ENCODE results near the gene PDZRN4. TPM values are rescaled to one million over a fixed set of nuclear protein-coding genes. Genes with fewer than 3 reads are reported as not detected.

The PDZRN4 gene
- total and polyA plus RNA-seq, 2 donors (not counting 3 experiments of a cell fraction or from before 2014, with no cell fraction given) = not detected

- H4K20me1 ChIP-seq (replicated peaks; ENCODE audit: control insufficient read depth, extremely low read depth, insufficient read depth, low read length) = no peaks in the 10 kb centered on the region
- no peaks in the 10 kb centered on the region for H3K36me3 ChIP-seq (ENCODE audit: control insufficient read depth in 2 of 2, extremely low read depth in 1 of 2, insufficient read depth in 2 of 2, low read length in 2 of 2)
- ChIA-PET POLR2A (no interaction called here), CTCF (no interaction called here)
- no peak overlapping the region for H3K27ac ChIP-seq (ENCODE audit: insufficient read depth, low read depth, low read length)
- no TSS peak for BruUV-seq (replicated peaks)
- dilution Hi-C loops (cut with MboI; ENCODE audit: extremely low pct_ligation_motif_present, low sequenced_read_pairs) = no loop called here
- no peak for DNase-seq (ENCODE audit: low read depth, low spot score)
- no peaks in the 10 kb centered on the region for H3K9me3 ChIP-seq (replicated peaks; ENCODE audit: control insufficient read depth, insufficient read depth, low read length)
- no peaks in the 10 kb centered on the region for H3K79me2 ChIP-seq (ENCODE audit: control insufficient read depth, insufficient read depth, low read length)
- FAIRE-seq = no peak
- intact Hi-C loops (cut with micrococcal nuclease) = no loop called here
- H3K27me3 ChIP-seq (ENCODE audit: control insufficient read depth in 2 of 2, insufficient read depth in 2 of 2, low read length in 2 of 2) = no peaks in the 10 kb centered on the region
- H3K9ac ChIP-seq (replicated peaks; ENCODE audit: extremely low read depth, insufficient read depth, low read length) = no peak overlapping the region
- TF ChIP-seq JUN (IDR thresholded peaks at IDR 0.05; ENCODE audit: borderline replicate concordance, insufficient read depth, insufficient read length, low read depth) (no peak), FOS (IDR thresholded peaks at IDR 0.05; ENCODE audit: borderline replicate concordance, insufficient read depth, low read length) (no peak), GATA2 (IDR thresholded peaks at IDR 0.05; ENCODE audit: insufficient read depth, insufficient read length, low read depth, low read length) (no peak), EZH2 (IDR thresholded peaks at IDR 0.05; ENCODE audit: borderline replicate concordance, low read depth, low read length, severe bottlenecking) (no peak), POLR2A (IDR thresholded peaks at IDR 0.05; ENCODE audit: low read depth, low read length) (no peak), MAX (IDR thresholded peaks at IDR 0.05; ENCODE audit: insufficient read depth, insufficient read length) (no peak), POLR2AphosphoS5 (IDR thresholded peaks at IDR 0.05; ENCODE audit: insufficient read depth, low read depth, low read length) (no peak), MYC (IDR thresholded peaks at IDR 0.05; ENCODE audit: low read depth, low read length) (no peak)
- TF ChIP-seq, protein P1, sequence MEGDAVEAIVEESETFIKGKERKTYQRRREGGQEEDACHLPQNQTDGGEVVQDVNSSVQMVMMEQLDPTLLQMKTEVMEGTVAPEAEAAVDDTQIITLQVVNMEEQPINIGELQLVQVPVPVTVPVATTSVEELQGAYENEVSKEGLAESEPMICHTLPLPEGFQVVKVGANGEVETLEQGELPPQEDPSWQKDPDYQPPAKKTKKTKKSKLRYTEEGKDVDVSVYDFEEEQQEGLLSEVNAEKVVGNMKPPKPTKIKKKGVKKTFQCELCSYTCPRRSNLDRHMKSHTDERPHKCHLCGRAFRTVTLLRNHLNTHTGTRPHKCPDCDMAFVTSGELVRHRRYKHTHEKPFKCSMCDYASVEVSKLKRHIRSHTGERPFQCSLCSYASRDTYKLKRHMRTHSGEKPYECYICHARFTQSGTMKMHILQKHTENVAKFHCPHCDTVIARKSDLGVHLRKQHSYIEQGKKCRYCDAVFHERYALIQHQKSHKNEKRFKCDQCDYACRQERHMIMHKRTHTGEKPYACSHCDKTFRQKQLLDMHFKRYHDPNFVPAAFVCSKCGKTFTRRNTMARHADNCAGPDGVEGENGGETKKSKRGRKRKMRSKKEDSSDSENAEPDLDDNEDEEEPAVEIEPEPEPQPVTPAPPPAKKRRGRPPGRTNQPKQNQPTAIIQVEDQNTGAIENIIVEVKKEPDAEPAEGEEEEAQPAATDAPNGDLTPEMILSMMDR (IDR thresholded peaks at IDR 0.05; ENCODE audit: extremely low read depth in 1 of 2, insufficient read depth in 1 of 2, low read depth in 1 of 2, low read length in 2 of 2) = no peak
- H2AFZ ChIP-seq (ENCODE audit: low read depth, low read length) = no peak overlapping the region
- H3K9me1 ChIP-seq (replicated peaks; ENCODE audit: control insufficient read depth, extremely low read depth, insufficient read depth, low read length) = no peaks in the 10 kb centered on the region
- H3K4me2 ChIP-seq (ENCODE audit: insufficient read depth, low read length) = no peak overlapping the region
- no peaks in the 10 kb centered on the region for H3K4me1 ChIP-seq (ENCODE audit: control insufficient read depth, extremely low read depth, insufficient read depth, low read length)
- H3K4me3 ChIP-seq (replicated peaks in 1 of 3; ENCODE audit: insufficient read depth in 1 of 3, low read depth in 1 of 3, low read length in 3 of 3) = no peak overlapping the region
These were observed 146.3 kb downstream of the PDZRN4 start for GRCh38 chr12:41334390-41334789.
